Activated gamma-delta T cell treated with Interleukin-2 at 50 U/mL for 16 hours (primary cell): Measurements from ENCODE around the gene ZFYVE28.
"Not testable (repeated sequence)": the region's sequence is repeated elsewhere in the genome, so short reads cannot be mapped to it uniquely, and the experiment has no call there.

Experiments
- DNase-seq: peaks from one replicate; pipeline ENCODE4 v3.0.0-alpha.2; 2020

The ZFYVE28 gene

DNA sequence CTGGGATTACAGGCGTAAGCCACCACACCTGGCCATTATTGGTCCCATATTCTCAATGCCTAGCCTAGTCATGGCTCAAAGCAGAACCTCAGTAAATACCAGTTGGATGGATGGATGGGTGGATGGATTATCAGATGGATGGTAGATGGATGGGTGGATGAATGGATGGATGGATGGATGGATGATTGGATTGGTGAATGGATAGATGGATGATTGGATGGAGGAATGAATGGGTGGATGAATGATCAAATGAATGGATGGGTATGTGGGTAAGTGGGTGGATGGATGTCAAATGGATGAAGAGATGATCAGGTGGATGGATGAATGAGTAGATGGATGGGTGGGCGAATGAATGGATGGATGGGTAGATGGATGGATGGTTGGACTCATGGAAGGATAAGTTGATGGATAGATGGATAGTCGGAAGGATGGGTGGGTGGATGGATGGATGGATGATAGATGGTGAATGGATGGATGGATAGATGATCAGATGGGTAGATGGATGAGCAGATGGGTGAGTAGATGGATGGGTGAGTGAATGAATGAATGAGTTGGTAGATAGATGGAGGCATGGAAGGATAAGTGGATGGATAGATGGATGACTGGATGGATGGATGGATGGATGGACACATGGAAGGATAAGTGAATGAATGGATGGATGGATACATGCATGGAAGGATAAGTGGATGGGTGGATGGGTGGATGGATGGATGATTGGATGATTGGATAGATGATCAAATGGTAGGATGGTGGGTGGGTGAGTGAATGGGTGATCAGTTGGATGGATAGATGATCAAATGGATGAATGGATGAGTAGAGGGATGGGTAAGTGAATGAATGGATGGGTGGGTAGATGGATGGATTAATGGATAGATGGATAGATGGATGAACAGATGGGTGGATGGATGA lies 28.5 kb upstream of the ZFYVE28 start:
- DNase-seq: no peak

DNA sequence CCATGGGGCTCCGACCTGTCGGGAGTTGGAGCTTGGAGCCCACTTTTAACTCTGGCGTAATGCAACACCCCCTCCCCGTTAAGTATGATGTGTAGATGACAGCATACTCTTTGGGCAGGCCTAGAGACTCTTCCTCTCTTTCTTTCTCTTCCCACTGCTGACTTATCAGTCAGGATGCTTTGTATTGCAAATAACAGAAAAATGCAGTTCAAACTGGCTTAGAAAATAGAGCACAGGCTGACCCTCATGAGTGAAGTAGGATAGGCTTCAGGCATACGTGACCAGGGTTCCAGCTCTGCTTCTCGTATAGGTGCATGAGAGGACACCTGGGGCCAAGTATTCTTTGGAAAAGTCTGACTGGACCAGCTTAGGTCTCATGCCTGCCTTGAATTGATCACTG lies 27.1 kb upstream of the ZFYVE28 start:
- no peak for DNase-seq

- no peak for DNase-seq
Observed at GRCh38 chr4:2445130-2445529, 26.7 kb upstream of the ZFYVE28 start.

GRCh38 chr4:2443956-2444740 lies 25.7 kb upstream of the ZFYVE28 start:
- no peak for DNase-seq

DNA sequence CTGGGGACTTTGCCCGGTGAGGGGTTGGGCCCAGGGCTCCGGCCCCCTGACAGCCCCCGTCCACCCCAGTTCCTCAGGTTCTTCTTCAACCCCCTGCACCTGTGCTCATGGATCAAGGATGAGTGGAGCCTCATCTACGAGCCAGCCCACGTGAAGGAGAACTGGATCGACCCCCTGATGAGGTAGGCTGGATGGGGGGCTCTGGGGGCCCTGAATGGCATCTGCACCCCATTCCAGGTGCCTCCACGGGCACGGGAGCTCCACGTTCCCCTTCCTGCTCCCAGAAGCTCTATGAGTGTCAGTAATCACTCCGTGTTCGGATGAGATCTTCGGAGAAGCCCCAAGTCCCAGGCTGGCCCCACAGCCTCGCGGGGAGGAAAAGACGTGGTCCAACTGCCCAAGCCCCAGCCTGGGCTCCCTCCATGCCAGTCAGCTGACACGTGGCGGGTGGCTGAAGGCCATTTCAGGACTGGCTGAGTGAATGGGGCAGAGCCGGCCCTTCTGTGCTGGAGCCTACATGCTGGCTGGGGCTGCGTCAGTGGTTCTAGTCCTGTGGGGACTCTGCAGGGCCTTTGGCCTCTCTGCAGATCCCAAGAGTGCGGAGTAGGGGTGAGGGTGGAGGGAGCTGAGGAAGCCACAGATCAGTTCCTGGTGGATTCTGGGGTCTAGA lies 24.8 kb upstream of the ZFYVE28 start:
- DNase-seq: no peak

GRCh38 chr4:2442175-2442993 lies 23.9 kb upstream of the ZFYVE28 start:
- DNase-seq: no peak

DNA sequence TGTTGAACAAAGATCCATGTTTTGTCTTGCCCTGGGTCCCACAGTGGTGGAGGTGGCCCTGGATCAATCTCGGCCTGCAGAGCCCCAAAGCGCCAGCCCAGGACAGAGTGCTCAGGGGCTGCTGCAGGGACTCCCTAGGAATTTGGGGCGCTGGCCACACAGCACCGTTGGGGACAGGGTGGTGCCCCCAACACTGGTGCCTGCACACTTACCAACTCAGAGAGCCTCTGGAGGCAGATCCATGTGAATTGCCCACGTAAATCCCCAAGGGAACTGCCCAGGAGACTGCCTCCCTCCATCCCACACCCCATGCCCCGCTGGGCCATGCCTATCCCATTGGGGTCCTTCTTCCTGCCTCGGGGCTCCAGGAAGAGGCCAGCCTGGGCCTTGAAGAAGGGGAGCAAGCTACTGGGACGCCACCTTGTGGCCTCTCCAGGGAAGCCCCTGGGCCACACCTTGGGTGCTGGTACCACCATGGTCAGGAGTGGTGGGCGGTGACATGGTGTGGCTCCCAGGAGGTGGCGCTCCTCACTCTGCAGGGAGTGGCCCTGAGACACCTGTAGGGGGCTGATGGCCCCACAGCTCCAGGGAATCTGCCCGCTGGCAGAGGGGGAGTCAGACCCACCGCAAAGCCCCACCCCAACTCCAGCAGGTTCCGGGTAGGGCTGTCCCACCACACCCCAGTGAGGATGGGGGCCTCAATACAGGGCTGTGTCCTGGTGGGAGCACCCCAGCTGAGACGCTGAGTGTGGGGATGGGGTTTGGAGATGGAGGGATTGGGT lies 23.1 kb upstream of the ZFYVE28 start:
- DNase-seq: peak; percentile 64

DNA sequence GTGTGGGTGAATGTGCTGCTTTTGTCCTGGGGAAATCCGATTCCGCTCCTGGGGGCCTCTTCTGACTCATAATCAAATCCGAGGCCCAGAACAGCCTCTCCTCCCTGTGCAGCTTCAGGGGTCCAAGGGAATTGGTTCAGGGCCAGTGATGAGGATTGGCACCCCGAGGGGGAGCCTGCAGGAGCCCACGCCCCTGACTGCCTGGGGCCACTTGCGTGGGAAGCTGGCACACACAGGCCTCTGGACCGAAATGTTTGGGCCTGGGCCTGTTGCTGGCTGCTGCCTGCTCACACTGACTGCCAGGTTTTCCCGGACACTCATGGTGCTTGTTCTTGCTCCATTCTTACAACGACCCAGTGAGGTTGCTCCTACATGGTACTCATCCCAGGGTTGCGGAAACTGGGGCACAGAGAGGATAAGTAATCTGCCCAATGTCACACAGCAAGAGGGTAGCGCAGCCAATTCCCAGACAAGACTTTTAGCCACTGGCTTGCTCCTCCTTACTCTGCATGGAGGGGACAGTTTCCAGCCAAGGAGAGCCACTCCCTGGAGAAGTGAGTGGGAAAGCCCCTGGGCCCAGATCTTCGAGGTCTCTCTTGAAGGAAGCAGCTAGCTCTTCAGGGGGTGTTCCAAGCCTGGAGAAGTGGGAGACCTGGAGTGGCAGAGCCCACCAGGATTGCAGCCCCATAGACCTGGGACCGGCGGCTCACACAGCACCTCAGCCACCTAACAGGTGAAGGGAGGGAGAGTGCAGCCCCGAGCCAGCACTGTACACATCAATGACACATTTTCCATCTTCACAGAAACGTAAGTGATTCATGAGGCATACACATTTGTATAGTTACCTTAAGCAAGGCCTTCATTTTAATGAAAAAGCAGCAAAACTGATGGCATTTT lies 20.6 kb upstream of the ZFYVE28 start:
- DNase-seq: no peak

DNA sequence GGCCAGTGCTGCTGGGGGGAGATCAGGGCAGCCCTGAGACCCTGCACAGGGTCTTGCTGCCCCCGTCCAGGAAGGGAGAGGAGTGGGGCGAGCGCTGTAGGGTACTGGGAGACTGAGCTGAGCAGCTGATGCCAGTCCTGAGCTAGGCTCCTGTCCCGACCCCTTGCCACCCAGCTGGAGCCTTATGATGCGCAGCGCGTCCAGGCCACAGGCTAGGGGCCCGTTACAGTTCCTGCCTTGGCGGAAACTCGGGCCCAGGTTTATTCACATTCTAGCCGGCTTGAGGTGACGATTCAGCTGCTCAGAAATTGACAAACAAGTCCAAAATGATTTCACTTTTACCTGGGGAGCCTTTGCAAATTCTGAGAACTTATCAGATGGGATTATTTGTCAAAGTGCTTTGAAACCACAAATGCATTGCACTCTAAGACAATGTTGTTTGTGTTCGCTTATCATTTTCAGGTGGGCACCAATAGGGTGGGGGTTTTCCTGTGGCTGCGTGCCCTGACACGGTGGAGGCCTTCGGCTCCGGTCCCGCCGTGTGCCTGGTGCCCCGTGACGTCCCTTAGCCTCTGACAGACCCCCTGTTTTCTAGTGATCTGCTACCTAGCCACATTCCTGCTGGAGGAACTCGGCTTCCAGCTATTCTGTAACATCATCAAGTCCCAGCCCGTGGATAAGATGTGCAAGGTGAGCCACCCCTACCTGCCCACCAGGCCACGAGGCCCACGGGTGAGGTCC lies 19.2 kb upstream of the ZFYVE28 start:
- DNase-seq: no peak

DNA sequence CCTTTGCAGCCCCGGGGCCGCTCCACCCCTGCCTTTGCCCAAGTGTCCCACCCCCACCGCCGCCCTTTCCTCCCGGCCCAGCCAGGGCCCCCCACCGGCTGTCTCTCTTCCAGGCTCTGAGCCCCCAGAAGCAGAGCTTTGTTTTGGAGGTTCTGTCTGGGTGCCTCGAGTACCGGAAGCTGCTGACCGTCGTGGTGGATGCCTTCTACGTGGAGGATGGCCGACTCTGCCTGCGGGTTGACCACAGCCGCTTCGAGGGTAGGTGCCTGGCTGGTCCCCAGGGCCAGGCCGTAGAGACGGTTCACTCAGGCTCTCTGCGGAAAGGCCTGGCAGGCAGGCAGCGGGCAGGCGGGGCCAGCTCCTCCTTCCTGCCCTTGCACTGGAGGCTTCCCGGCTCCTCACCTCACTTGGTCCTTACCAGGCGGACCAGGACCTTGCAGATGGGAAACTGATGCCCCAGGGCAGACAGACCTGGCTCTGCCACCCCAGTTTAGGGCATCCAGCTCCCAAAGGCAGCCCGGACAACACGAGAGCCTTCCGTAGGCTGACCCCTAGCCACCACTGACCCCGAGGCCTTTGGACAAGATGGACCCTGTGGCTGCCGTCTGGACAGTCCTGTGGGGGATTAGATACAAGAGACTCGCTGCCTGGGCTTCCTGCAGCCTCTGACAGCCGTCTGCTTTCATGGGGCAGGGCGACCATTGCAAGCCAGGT lies 18.5 kb upstream of the ZFYVE28 start:
- DNase-seq: no peak

DNA sequence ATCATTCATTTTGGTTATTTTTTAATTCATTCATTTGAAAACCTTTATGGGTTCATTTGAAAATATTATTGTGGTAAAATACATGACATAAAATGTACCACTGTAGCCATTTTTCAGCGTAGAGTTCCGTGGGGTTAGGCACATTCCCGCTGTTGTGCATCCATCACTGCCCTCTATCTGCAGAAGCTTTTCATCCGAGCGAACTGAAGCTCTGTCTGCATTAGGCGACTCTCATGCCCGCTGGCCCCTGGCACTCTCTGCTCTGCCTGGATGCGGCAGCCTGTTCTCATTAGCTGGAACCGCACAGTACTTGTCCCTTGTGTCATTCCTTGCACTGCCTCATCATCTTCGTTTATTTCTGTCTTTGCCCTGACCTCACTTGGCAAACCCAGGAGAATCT lies 17.9 kb upstream of the ZFYVE28 start:
- no peak for DNase-seq

GRCh38 chr4:2434420-2434819 lies 16.0 kb upstream of the ZFYVE28 start:
- DNase-seq: no peak

GRCh38 chr4:2433609-2434350 lies 15.3 kb upstream of the ZFYVE28 start:
- DNase-seq: no peak

- DNase-seq: no peak
Observed at GRCh38 chr4:2432991-2433530, 14.6 kb upstream of the ZFYVE28 start.

DNA sequence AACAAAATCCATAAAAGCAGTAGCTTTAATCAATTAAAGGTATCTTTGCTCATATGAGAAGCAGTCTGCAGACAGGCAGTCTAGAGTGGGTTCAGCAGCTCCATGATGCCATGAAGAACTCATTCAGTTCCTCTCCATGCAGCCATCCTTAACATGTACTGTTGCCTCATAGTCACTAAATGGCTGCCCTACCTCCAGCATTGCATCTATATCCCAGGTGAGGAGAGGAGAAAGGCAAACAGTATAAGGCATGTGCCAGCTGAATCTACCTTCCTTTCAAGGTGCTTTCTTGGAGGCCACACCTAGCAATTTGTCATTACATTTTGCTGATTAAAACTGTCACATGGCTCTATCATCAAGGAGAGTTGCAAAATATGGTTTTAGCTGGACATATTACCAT lies 13.6 kb upstream of the ZFYVE28 start:
- no peak for DNase-seq

GRCh38 chr4:2429945-2430757 lies 11.7 kb upstream of the ZFYVE28 start:
- DNase-seq: not testable (repeated sequence)

DNA sequence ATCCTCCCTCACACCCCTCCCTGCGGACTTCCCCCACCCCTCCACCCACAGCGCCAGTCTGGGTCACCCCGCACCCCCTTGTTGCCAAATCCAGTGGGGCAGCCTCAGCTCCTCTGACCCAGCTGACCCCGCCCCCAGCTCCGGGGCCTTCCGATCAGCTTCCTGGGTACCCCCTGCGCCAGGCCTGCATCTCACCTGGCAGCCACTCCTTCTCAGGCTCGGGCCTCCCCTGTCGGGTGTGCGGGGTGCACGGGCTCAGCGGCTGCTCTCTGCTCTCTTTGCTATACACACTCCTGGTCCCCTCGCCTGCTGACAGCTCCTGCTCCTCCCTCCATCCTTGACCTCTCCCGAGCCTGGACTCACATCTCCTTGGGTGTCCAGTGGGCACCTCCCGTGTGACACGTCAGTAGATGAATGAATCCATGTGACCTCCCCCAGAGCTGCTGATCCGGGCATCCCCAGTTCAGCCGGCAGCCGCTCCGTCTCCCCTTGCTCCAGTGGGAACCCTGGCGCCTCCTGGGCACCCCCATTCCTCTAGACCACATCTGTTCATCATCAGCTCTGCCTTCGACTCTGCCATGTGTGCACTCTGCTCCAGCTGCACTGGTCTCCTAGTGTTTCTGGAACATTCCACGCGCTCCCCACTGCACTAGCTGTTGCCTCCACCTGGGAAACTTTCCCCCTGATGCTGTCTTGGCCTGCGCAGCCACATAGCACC lies 10.2 kb upstream of the ZFYVE28 start:
- no peak for DNase-seq
